Gastrocnemius medialis (tissue), 4 donors: ENCODE data around the gene SRRM3. TPM values are rescaled to one million over a fixed set of nuclear protein-coding genes. Genes with fewer than 3 reads are reported as not detected.

ENCODE experiments used
- ATAC-seq, 2 donors: fragments of 150-250 bp; one replicate each; pipeline ENCODE4 v1.9.1; 2016
- DNase-seq, 2 donors: peaks; one replicate each; pipeline ENCODE4 v3.0.0-alpha.2; 2019
- H3K27ac ChIP-seq, 4 donors: fragments of 200-600 bp; sonication (generic); 1 replicate in 1 of 4; 2 replicates in 3 of 4; pipeline ENCODE4 v1.5.1; 2016 to 2018; ENCODE audit warnings: mild to moderate bottlenecking in 2 of 4, moderate library complexity in 1 of 4
- H3K27me3 ChIP-seq, 3 donors: fragments of 200-600 bp; sonication (generic) in 2 of 3; 1 replicate in 1 of 3; 2 replicates in 2 of 3; pipeline versions ENCODE4 v1.5.1 to v1.6.0; 2016 to 2019; ENCODE audit warnings: mild to moderate bottlenecking in 1 of 3, moderate library complexity in 1 of 3
- H3K36me3 ChIP-seq, 2 donors: fragments of 200-600 bp; sonication (generic) in 1 of 2; one replicate each; pipeline ENCODE4 v1.5.1; 2017 to 2018
- H3K4me1 ChIP-seq, 2 donors: fragments of 200-600 bp; sonication (generic) in 1 of 2; one replicate each; pipeline ENCODE4 v1.5.1; 2016 to 2017; ENCODE audit warnings: mild to moderate bottlenecking in 2 of 2
- H3K4me3 ChIP-seq, 4 donors: fragments of 200-600 bp; sonication (generic) in 3 of 4; 1 replicate in 1 of 4; 2 replicates in 3 of 4; pipeline ENCODE4 v1.5.1; 2016 to 2019; ENCODE audit warnings: mild to moderate bottlenecking in 2 of 4
- H3K9me3 ChIP-seq, 3 donors: fragments of 200-600 bp; sonication (generic) in 2 of 3; 1 replicate in 1 of 3; 2 replicates in 2 of 3; pipeline ENCODE4 v1.5.1; 2016 to 2019
- POLR2A ChIP-seq, 2 donors: fragments of 450-650 bp; IDR thresholded peaks; one replicate each; pipeline ENCODE4 v1.6.1; 2017; ENCODE audit warnings: antibody characterized with exemption in 2 of 2, mild to moderate bottlenecking in 2 of 2, moderate library complexity in 2 of 2
- in situ Hi-C, 4 donors: fragments of 200-750 bp; cut with MboI; loops; one replicate each; pipeline versions ENCODE4 v1.15.0 to v1.8.0; 2017; ENCODE audit warnings: low sequenced_read_pairs in 4 of 4
- intact Hi-C: fragments of 100-400 bp; cut with DNase I; formaldehyde crosslinking; loops from one replicate; pipeline ENCODE4 v1.15.1; 2023; ENCODE audit warnings: low total_unique reads
- total RNA-seq, 4 donors: library from RNA; depleted of rRNA; stranded (reverse); fragments of >200 nt; gene quantifications; one replicate each; pipeline versions ENCODE4 v1.1.0 to v1.2.3, GENCODE V29; 2016
- TF ChIP-seq, protein P1 (sequence below), 5 experiments: fragments of 450-650 bp in 3 of 5; fragments of 200-600 bp in 2 of 5; sonication (generic) in 2 of 5; IDR thresholded peaks in 4 of 5; conservative IDR thresholded peaks in 1 of 5; 1 replicate in 4 of 5; 2 replicates in 1 of 5; pipeline ENCODE4 v1.5.1; 2016 to 2019; ENCODE audit warnings: antibody characterized with exemption in 5 of 5, mild to moderate bottlenecking in 3 of 5, moderate library complexity in 3 of 5

Gene SRRM3
- total RNA-seq, 4 donors from 2014 or later: 0.53 to 1.2 (median 0.84) TPM

DNA sequence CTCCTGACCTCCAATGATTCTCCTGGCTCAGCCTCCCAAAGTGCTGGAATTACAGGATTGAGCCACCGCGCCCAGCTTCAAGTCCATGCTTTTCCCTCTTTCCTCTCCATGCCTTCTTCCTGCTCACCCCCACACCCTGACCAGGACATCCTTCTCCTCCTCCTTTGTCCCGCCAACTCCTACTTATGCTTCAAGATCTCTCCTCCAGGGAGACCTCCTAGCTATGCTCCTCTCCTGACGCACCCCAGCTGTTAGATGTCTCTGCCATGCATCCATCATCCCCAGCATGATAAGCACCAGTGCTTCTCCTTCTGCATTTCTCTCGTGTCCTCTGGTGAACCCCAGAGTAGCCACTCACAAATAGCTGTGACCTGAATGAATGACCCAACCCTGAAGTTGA, 21.1 kb downstream of the SRRM3 start:
- intact Hi-C loops: no loop called here

DNA sequence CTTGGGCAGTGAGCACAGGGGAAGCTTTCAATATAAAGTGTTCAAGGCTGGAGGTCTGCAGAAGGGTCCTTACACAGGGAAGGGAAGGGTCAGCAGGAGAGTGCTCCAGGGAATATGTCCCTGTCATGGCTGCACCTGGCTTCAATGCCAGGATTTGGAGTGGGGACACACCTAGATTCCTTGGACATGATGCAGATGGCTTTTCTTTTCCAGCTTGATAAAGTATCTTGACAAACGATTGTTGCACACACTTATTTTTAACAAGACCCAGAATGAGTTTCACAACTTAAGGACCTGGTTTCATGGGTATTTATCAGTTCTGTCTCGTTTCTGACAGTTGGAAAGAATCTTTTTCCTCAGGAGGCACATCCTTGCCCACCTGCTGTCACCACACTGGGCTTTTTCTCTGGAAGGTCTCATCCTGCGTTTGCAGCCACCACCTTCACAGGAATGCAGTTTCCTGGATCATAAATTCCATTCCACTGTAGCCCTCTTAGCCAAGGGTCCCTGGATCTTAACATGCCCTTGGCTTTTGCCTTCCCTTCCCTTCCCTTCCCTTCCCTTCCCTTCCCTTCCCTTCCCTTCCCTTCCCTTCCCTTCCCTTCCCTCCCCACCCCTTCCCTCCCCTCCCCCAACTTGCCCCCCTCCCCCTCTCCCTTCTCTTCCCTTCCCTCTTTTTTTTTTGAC, 21.7 kb downstream of the SRRM3 start:
- H3K27me3 ChIP-seq: peaks cover 25 to 59% (median 38%) of the 10 kb centered on the region in 3 donors
- intact Hi-C loops: no loop called here

More for the DNA sequence above, 21.1 kb downstream of the SRRM3 start:
- no peaks in the 10 kb centered on the region for H3K36me3 ChIP-seq
- no peak overlapping the region for H3K27ac ChIP-seq
- no peaks in the 10 kb centered on the region for H3K9me3 ChIP-seq
- DNase-seq: no peak
- peaks cover 21 to 59% (median 39%) of the 10 kb centered on the region in 3 donors for H3K27me3 ChIP-seq
- H3K4me1 ChIP-seq: no peaks in the 10 kb centered on the region
- no peak for TF ChIP-seq POLR2A (IDR thresholded peaks at IDR 0.05)
- TF ChIP-seq, protein P1, sequence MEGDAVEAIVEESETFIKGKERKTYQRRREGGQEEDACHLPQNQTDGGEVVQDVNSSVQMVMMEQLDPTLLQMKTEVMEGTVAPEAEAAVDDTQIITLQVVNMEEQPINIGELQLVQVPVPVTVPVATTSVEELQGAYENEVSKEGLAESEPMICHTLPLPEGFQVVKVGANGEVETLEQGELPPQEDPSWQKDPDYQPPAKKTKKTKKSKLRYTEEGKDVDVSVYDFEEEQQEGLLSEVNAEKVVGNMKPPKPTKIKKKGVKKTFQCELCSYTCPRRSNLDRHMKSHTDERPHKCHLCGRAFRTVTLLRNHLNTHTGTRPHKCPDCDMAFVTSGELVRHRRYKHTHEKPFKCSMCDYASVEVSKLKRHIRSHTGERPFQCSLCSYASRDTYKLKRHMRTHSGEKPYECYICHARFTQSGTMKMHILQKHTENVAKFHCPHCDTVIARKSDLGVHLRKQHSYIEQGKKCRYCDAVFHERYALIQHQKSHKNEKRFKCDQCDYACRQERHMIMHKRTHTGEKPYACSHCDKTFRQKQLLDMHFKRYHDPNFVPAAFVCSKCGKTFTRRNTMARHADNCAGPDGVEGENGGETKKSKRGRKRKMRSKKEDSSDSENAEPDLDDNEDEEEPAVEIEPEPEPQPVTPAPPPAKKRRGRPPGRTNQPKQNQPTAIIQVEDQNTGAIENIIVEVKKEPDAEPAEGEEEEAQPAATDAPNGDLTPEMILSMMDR (IDR thresholded peaks at IDR 0.05 in 4 of 5, conservative IDR thresholded peaks at IDR 0.05 in 1 of 5): no peak
- no peak for ATAC-seq
- no peak overlapping the region for H3K4me3 ChIP-seq
- in situ Hi-C loops: no loop called here

DNA sequence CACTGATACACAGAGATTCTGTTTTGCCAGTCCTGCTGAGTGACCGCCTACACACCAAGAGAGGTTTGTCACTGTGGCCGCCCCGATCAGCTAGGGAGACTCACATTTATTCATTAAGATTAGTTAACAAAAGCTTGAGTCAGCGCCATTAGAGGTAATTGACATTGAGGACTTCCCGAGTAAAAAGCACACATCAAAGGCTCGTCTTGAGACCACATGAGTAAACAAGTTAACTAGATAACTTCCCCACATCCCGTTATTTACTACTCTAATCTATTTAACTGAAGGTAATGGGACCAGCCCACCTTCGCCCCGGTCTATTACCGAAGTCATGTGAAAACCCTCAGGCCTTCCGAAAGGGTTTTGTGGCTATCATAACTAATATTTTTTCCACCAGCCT, 23.0 kb downstream of the SRRM3 start:
- intact Hi-C loops: no loop called here
- no peak overlapping the region for H3K27ac ChIP-seq
- no peaks in the 10 kb centered on the region for H3K36me3 ChIP-seq
- no peak overlapping the region for H3K4me3 ChIP-seq
- H3K4me1 ChIP-seq: no peaks in the 10 kb centered on the region
- in situ Hi-C loops: no loop called here
- H3K9me3 ChIP-seq: no peaks in the 10 kb centered on the region
- H3K27me3 ChIP-seq: peaks cover 19 to 51% (median 28%) of the 10 kb centered on the region in 3 donors
- TF ChIP-seq, protein P1 (IDR thresholded peaks at IDR 0.05 in 4 of 5, conservative IDR thresholded peaks at IDR 0.05 in 1 of 5): no peak
- TF ChIP-seq POLR2A (IDR thresholded peaks at IDR 0.05): no peak
- DNase-seq (no peak), ATAC-seq (no peak)

More for the DNA sequence above, 21.7 kb downstream of the SRRM3 start:
- Histone ChIP-seq H3K4me3 (no peak overlapping the region), H3K27ac (no peak overlapping the region), H3K4me1 (no peaks in the 10 kb centered on the region), H3K36me3 (no peaks in the 10 kb centered on the region), H3K9me3 (no peaks in the 10 kb centered on the region)
- in situ Hi-C loops: no loop called here
- no peak for DNase-seq
- no peak for ATAC-seq
- TF ChIP-seq POLR2A (IDR thresholded peaks at IDR 0.05): no peak
- TF ChIP-seq, protein P1 (IDR thresholded peaks at IDR 0.05 in 4 of 5, conservative IDR thresholded peaks at IDR 0.05 in 1 of 5): no peak

DNA sequence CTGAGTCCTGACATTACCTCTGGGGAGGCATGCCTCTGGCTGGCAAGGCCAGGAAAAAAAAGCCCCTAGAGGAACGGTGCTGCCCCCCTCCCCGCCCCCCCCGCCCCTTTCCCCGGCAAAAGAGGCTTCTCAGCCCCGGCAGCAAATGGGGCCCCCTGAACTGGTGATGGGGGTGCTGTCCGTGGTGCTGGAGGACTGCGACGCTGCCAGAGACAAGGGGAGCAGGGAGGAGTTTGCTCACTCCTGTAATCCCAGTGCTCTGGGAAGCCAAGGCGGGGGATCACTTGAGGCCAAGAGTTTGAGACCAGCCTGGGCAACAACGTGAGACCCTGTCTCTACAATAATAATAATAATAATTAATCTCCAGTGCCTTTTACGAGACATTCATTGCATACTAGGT, 23.7 kb downstream of the SRRM3 start:
- ATAC-seq (no peak), DNase-seq (no peak)
- no peak overlapping the region for H3K27ac ChIP-seq
- TF ChIP-seq, protein P1 (IDR thresholded peaks at IDR 0.05 in 4 of 5, conservative IDR thresholded peaks at IDR 0.05 in 1 of 5): no peak
- TF ChIP-seq POLR2A (IDR thresholded peaks at IDR 0.05): no peak
- in situ Hi-C loops: no loop called here
- peaks cover 19 to 49% (median 21%) of the 10 kb centered on the region in 3 donors for H3K27me3 ChIP-seq
- no peak overlapping the region for H3K4me3 ChIP-seq
- intact Hi-C loops: no loop called here
- no peaks in the 10 kb centered on the region for H3K9me3 ChIP-seq
- no peaks in the 10 kb centered on the region for H3K36me3 ChIP-seq
- no peaks in the 10 kb centered on the region for H3K4me1 ChIP-seq
